ENCODE measurements around the gene TMEM139.
"Not testable (repeated sequence)": the region's sequence is repeated elsewhere in the genome, so short reads cannot be mapped to it uniquely, and the experiment has no call there.

Gene TMEM139

GRCh38 chr7:143259765-143260164 is 25.0 kb upstream of the TMEM139 start:
- DNase-seq (ENCODE audit: low read depth): no peak

DNA sequence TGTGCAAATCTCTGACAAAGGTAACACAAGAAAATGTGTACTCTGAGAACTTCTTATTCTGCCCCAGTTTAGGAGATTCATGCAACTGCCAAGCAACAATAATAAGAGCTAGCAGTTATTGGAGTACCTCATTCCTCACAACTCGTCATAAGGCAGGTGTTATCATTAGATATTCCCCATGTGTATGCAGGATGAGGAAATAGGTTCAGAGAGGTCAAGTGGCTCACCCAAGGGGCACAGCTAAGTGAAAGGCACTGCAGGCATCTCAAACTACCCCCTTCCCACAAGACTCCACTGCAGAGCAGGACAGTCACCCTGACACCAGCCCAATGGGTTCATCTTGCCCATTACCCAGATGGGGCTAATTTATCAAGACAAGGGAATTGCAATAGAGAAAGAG is 22.9 kb upstream of the TMEM139 start:
- DNase-seq (ENCODE audit: low read depth): no peak

- DNase-seq (ENCODE audit: low read depth): peak; percentile 78
These were observed 21.2 kb upstream of the TMEM139 start, which contains the start of gene GSTK1 for GRCh38 chr7:143263266-143264195. Gene GSTK1, plus strand, starts transcription at chr7:143263441. Its CDS starts 73 bp downstream, at chr7:143263514.

DNA sequence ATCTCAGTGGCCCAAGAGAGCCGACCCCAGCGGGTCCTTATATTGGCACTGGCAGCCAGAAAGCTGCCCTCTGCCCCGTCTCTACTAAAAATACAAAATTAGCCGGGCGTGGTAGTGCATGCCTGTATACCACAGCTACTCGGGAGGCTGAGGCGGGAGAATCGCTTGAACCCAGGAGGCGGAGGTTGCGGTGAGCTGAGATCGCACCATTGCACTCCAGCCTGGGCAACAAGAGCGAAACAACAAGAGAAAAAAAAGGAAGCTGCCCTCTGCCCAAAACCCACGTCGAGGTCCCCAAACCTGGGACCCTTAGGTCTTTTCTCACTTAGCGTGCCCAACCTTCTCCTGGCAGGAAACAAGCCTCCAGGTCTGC is 20.6 kb upstream of the TMEM139 start:
- not testable (repeated sequence) for DNase-seq (ENCODE audit: low read depth)

- DNase-seq (ENCODE audit: low read depth): no peak
These were observed 19.6 kb upstream of the TMEM139 start for GRCh38 chr7:143265017-143265693.

DNA sequence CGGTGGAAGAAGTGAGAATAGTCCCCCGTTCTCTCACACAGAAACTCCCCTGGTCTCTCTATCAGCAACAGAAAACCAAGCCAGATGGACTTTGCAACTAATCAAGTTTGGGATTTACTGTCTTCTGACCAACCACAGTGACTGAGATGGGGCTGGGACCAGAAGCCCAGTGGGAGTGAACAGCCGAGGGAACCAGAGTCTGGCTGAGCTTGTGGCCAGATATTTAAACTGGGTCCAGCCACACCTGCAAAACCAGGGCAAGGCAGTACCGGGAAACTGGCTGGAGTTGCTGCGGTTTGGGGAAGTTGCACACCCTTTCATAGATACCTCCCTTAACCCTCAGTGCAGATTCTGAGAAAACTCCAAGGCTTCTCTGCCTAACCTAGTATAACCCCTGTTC is 15.5 kb upstream of the TMEM139 start:
- DNase-seq (ENCODE audit: low read depth): no peak

GRCh38 chr7:143271240-143271639 is 13.5 kb upstream of the TMEM139 start:
- DNase-seq (ENCODE audit: low read depth): no peak

DNA sequence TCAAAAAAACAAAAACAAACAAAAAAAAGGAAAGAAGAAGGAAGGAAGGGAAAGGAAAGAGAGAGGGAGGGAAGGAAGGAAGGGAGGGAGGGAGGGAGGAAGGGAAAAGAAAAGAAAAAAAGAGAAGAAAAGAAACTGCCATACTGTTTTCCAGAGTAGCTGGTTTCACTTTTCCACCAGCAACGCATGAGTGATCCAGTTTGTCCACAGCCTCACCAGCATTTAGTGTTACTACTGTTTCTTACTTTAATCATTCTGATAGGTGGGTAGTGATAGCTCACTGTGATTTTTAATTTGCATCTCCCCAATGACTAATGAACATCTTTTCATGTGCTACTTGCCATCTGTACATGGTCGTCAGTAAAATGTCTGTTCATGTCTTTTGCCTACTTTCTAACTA is 11.9 kb upstream of the TMEM139 start:
- no peak for DNase-seq (ENCODE audit: low read depth)

DNA sequence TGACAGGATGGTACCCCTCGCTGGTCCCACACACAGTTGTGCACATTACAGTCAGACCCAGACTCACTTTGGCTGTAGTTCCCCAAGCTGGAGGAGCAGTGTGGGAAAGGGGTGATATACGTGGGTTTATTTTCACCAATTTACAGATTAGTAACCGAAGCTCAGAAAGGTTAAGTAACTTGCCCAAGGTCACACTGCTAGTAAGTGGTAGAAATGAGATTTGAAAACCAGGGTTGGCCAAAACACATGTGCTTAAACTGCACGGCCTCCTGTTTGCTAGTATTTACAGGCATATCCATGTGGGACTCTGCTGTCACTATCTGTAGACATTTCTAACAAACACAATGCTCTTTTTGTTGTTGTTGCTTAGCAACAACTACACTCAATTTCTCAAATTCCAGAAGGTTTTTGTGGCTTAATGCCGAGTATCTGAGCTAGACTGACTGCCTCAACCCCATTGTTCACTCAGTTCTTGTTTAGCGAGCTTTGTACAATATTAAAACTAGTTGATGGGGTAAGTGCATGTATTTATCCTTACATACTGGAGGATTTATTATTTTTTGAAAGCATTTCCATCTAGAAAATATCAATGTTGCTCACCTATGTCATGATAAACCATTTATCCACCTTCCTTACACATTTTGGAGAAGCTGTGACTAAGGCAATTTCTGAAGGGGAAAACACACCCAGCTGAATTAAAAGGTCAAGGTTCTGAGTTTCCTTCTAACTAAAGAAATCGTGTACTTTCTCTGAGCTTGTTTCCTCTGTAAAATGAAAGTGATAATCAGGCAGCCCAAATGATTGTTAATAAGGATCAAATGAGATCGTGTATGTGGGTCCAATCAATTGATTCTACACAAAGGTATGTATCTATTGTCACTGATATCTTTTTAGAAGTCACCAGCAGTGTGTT is 5.3 kb upstream of the TMEM139 start:
- DNase-seq (ENCODE audit: low read depth): no peak

- DNase-seq (ENCODE audit: low read depth): no peak
These were observed 4.6 kb upstream of the TMEM139 start for GRCh38 chr7:143280160-143280559.

DNA sequence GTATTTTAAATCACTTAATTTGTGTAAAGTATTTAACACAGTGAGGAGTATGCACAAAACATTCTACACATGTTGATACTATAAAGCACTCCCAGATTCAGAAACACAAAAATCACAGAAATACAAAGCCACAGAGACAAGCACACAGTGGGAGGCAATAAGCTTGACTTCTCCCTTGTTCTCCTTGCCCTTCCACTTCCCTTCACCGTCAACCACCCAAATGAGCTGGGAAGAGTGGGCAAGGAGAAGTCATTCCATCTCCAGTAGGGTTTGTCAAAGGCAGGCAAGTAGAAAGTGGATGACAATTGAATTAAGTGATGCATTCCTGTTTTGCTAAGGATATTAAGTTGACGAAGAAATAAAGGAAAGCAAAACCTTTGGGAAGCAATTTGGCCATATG is 4.2 kb upstream of the TMEM139 start:
- DNase-seq (ENCODE audit: low read depth): no peak

- no peak for DNase-seq (ENCODE audit: low read depth)
These were observed 3.2 kb upstream of the TMEM139 start for GRCh38 chr7:143281529-143281928.

DNA sequence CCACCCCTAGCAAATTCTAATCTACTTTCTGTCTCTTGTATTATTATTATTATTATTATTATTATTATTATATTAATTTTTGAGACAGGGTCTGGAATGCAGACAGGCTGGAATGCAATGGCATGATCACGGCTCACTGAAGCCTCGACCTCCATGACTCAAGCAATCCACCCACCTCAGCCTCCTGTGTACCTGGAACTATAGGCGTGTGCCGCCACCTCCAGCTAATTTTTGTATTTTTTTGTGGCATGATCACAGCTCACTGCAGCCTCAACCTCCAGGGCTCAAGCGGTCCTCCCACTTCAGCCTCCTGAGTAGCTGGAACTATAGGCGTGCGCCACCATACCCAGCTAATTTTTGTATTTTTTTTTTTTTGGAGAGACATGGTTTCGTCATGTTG is 2.6 kb upstream of the TMEM139 start:
- DNase-seq (ENCODE audit: low read depth): no peak

GRCh38 chr7:143283381-143283780 is 1.4 kb upstream of the TMEM139 start:
- DNase-seq (ENCODE audit: low read depth): no peak

- DNase-seq (ENCODE audit: low read depth): no peak
These were observed 666 bp downstream of the TMEM139 start for GRCh38 chr7:143285470-143285778.

GRCh38 chr7:143285806-143286521 is 1.2 kb downstream of the TMEM139 start:
- DNase-seq (ENCODE audit: low read depth): no peak

DNA sequence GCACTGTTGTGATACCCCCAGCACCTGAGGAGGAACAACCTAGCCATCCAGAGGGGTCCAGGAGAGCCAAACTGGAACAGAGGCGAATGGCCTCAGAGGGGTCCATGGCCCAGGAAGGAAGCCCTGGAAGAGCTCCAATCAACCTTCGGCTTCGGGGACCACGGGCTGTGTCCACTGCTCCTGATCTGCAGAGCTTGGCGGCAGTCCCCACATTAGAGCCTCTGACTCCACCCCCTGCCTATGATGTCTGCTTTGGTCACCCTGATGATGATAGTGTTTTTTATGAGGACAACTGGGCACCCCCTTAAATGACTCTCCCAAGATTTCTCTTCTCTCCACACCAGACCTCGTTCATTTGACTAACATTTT is 1.7 kb downstream of the TMEM139 start:
- DNase-seq (ENCODE audit: low read depth): no peak

DNA sequence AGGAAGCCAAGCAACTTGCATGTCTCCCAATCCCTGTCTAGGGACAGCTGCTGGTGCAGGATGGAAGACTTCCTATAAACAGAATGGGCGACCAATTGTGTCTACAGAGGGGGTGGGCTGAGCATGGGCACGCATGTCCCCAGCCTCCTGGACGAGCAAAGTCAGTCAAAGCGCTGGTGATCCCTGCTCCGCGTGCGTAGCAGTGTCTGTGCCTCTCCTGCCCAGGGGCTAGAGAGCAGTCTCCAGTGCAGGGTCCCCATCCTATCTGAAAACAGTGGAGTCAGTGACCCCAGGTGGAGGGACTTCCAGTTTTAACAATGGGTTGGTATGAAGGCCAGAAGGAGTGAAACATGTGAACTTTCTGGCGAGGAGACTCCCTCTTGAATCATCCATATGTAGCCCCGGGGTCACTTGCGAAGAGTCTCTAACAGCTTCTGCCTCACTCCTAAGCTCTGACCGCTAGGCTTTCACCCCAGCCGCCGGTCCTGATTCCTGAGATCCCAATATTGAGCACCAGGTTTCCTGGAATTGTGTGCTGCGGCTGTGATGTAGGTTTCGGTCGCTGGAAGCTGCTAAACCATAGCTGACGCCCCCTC is 2.7 kb downstream of the TMEM139 start:
- DNase-seq (ENCODE audit: low read depth): no peak

GRCh38 chr7:143287935-143288826 is 3.4 kb downstream of the TMEM139 start, which contains the start of gene CASP2:
Gene CASP2, plus strand, starts transcription at chr7:143288351. Its CDS starts 105 bp downstream, at chr7:143288456.
- DNase-seq (ENCODE audit: low read depth): peak; percentile 99

DNA sequence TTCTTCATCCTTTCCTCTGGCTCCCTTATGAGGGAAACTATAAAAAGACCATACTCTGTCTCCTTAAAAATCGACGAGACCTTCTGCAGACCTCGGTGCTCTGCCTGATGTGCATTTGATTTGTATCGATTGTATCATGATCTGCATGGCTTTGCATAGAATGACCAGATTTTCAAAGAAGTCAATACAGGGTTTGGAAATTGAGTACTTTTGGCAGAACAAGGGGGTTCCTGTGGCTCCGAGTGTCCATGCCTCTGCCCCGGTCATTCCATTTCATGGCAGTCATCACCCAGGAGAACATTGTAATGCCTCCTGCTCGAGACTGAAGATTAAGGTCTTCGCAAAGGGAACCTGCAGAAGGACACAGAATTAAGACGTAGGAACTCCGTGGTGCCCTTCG is 4.1 kb downstream of the TMEM139 start:
- no peak for DNase-seq (ENCODE audit: low read depth)

Measured in activated T-cell treated with anti-CD3 and anti-CD28 coated beads for 24 hours (primary cell).